Hematopoietic multipotent progenitor cell treated with erythropoietin and hydrocortisone succinate and interleukin-3 and kit ligand, for 17 days (in vitro differentiated cells): ENCODE measurements around the gene HSDL2.
"Not testable (repeated sequence)": the region's sequence is repeated elsewhere in the genome, so short reads cannot be mapped to it uniquely, and the experiment has no call there.

Experiments
- DNase-seq: peaks from one replicate; pipeline ENCODE4 v3.0.0-alpha.2; 2015; ENCODE audit warnings: low spot score

HSDL2 gene

GRCh38 chr9:112380102-112380824 is at the start of gene HSDL2:
HSDL2 (plus strand) TSS chr9:112380108; CDS start chr9:112380164, 56 bp downstream.
- no peak for DNase-seq

GRCh38 chr9:112331674-112331952 is 48.3 kb upstream of the HSDL2 start:
- DNase-seq: peak; percentile 41

- DNase-seq: peak; percentile 37
Observed at GRCh38 chr9:112332214-112332613, 47.7 kb upstream of the HSDL2 start.

- DNase-seq: no peak
Observed at GRCh38 chr9:112332674-112332976, 47.3 kb upstream of the HSDL2 start.

GRCh38 chr9:112332977-112333638 is 46.8 kb upstream of the HSDL2 start, which contains the start of gene PTBP3:
PTBP3 (minus strand) TSS chr9:112333619; CDS start chr9:112297865, 35,754 bp downstream.
- peak; percentile 74 for DNase-seq

- peak; percentile 92 for DNase-seq
Observed at GRCh38 chr9:112333639-112334431, 46.1 kb upstream of the HSDL2 start.

GRCh38 chr9:112334432-112334841 is 45.5 kb upstream of the HSDL2 start:
- peak; percentile 32 for DNase-seq

- DNase-seq: no peak
Observed at GRCh38 chr9:112337547-112337946, 42.4 kb upstream of the HSDL2 start.

GRCh38 chr9:112338561-112338960 is 41.3 kb upstream of the HSDL2 start:
- DNase-seq: no peak

GRCh38 chr9:112339886-112340285 is 40.0 kb upstream of the HSDL2 start:
- no peak for DNase-seq

GRCh38 chr9:112341730-112342129 is 38.2 kb upstream of the HSDL2 start:
- no peak for DNase-seq

- DNase-seq: peak; percentile 75
Observed at GRCh38 chr9:112348257-112349007, 31.5 kb upstream of the HSDL2 start.

- no peak for DNase-seq
Observed at GRCh38 chr9:112349008-112349333, 30.9 kb upstream of the HSDL2 start.

- DNase-seq: no peak
Observed at GRCh38 chr9:112351184-112351583, 28.7 kb upstream of the HSDL2 start.

GRCh38 chr9:112352209-112352608 is 27.7 kb upstream of the HSDL2 start:
- no peak for DNase-seq

- DNase-seq: no peak
Observed at GRCh38 chr9:112354081-112354743, 25.7 kb upstream of the HSDL2 start.

GRCh38 chr9:112355427-112355897 is 24.4 kb upstream of the HSDL2 start:
- DNase-seq: no peak

GRCh38 chr9:112360047-112360804 is 19.7 kb upstream of the HSDL2 start:
- DNase-seq: no peak

GRCh38 chr9:112361601-112362000 is 18.3 kb upstream of the HSDL2 start:
- peak; percentile 77 for DNase-seq

- no peak for DNase-seq
Observed at GRCh38 chr9:112364761-112365160, 15.1 kb upstream of the HSDL2 start.

GRCh38 chr9:112365257-112365656 is 14.7 kb upstream of the HSDL2 start:
- not testable (repeated sequence) for DNase-seq
